ENCODE results near the gene PSMD2. TPM values are rescaled to one million over a fixed set of nuclear protein-coding genes. Genes with fewer than 3 reads are reported as not detected.

Gene PSMD2
- total and polyA plus RNA-seq, 4 donors, result 78.7 to 222 (median 166) TPM

- Histone ChIP-seq H3K4me3 (no peak overlapping the region), H3K9ac (ENCODE audit: insufficient read depth in 1 of 2, low read length in 2 of 2) (no peak overlapping the region), H3K4me1 (ENCODE audit: control insufficient read depth in 5 of 5, insufficient read depth in 5 of 5, low read length in 5 of 5) (peaks cover 3 to 15% (median 9%) of the 10 kb centered on the region in 5 donors), H3K27ac (ENCODE audit: low read depth in 1 of 2, low read length in 1 of 2) (no peak overlapping the region), H3K36me3 (ENCODE audit: control insufficient read depth in 4 of 4, insufficient read depth in 4 of 4, low read length in 4 of 4) (peaks cover 67 to 76% (median 71%) of the 10 kb centered on the region in 4 donors), H3K27me3 (ENCODE audit: control insufficient read depth in 3 of 3, insufficient read depth in 3 of 3, low read length in 2 of 3) (no peaks in the 10 kb centered on the region), H3K9me3 (ENCODE audit: control insufficient read depth in 4 of 4, insufficient read depth in 3 of 4, low read length in 3 of 4) (no peaks in the 10 kb centered on the region)
- DNase-seq (no peak), ATAC-seq (ENCODE audit: insufficient read depth, low FRiP score) (no peak)
- TF ChIP-seq CTCF (IDR thresholded peaks at IDR 0.05; ENCODE audit: control extremely low read depth, extremely low read depth), result no peak
- 74 to 85% methylated on average over 20 of the region's 20 CpGs for WGBS, 2 donors
Observed at GRCh38 chr3:184322731-184323487, 23.9 kb downstream of the PSMD2 start.

GRCh38 chr3:184323696-184324095 is 24.7 kb downstream of the PSMD2 start:
- 92 to 97% methylated on average over 8 of the region's 8 CpGs for WGBS, 2 donors
- ATAC-seq (ENCODE audit: insufficient read depth, low FRiP score) (no peak), DNase-seq (no peak)
- Histone ChIP-seq H3K9ac (ENCODE audit: insufficient read depth in 1 of 2, low read length in 2 of 2) (no peak overlapping the region), H3K9me3 (ENCODE audit: control insufficient read depth in 4 of 4, insufficient read depth in 3 of 4, low read length in 3 of 4) (no peaks in the 10 kb centered on the region), H3K4me1 (ENCODE audit: control insufficient read depth in 5 of 5, insufficient read depth in 5 of 5, low read length in 5 of 5) (peaks cover 3 to 15% (median 9%) of the 10 kb centered on the region in 5 donors), H3K27ac (ENCODE audit: low read depth in 1 of 2, low read length in 1 of 2) (no peak overlapping the region), H3K4me3 (no peak overlapping the region), H3K27me3 (ENCODE audit: control insufficient read depth in 3 of 3, insufficient read depth in 3 of 3, low read length in 2 of 3) (no peaks in the 10 kb centered on the region), H3K36me3 (ENCODE audit: control insufficient read depth in 4 of 4, insufficient read depth in 4 of 4, low read length in 4 of 4) (peaks cover 73 to 81% (median 78%) of the 10 kb centered on the region in 4 donors)
- no peak for TF ChIP-seq CTCF (IDR thresholded peaks at IDR 0.05; ENCODE audit: control extremely low read depth, extremely low read depth)

GRCh38 chr3:184325269-184325668 is 26.2 kb downstream of the PSMD2 start:
- no peak for ATAC-seq (ENCODE audit: insufficient read depth, low FRiP score)
- H3K27ac ChIP-seq (ENCODE audit: low read depth in 1 of 2, low read length in 1 of 2), result no peak overlapping the region

More at GRCh38 chr3:184325269-184325668, 26.2 kb downstream of the PSMD2 start:
- H3K4me3 ChIP-seq, result no peak overlapping the region
- whole genome bisulfite sequencing, 2 donors, result 95% methylated on average over 13 of the region's 13 CpGs
- no peak for DNase-seq
- no peaks in the 10 kb centered on the region for H3K9me3 ChIP-seq (ENCODE audit: control insufficient read depth in 4 of 4, insufficient read depth in 3 of 4, low read length in 3 of 4)
- H3K27me3 ChIP-seq (ENCODE audit: control insufficient read depth in 3 of 3, insufficient read depth in 3 of 3, low read length in 2 of 3), result no peaks in the 10 kb centered on the region
- no peak overlapping the region for H3K9ac ChIP-seq (ENCODE audit: insufficient read depth in 1 of 2, low read length in 2 of 2)
- peaks cover 0 to 6% (median 0%) of the 10 kb centered on the region in 5 donors for H3K4me1 ChIP-seq (ENCODE audit: control insufficient read depth in 5 of 5, insufficient read depth in 5 of 5, low read length in 5 of 5)
- H3K36me3 ChIP-seq (ENCODE audit: control insufficient read depth in 4 of 4, insufficient read depth in 4 of 4, low read length in 4 of 4), result peaks cover 78 to 88% (median 84%) of the 10 kb centered on the region in 4 donors
- TF ChIP-seq CTCF (IDR thresholded peaks at IDR 0.05; ENCODE audit: control extremely low read depth, extremely low read depth), result no peak
